HAP-1 (cell line): ENCODE results near the gene CD160.
"Not testable (repeated sequence)": the region's sequence is repeated elsewhere in the genome, so short reads cannot be mapped to it uniquely, and the experiment has no call there.

Experiments
- DNase-seq, 2 experiments: peaks; one replicate each; pipeline ENCODE4 v3.0.0-alpha.2; 2016 to 2020; ENCODE audit warnings: low spot score in 2 of 2
- H3K27me3 ChIP-seq: fragments of 250-450 bp; sonication (Bioruptor Pico); 2 replicates; pipeline ENCODE4 v1.5.1; 2020; ENCODE audit warnings: low read depth, mild to moderate bottlenecking, moderate library complexity
- H3K36me3 ChIP-seq: fragments of 250-450 bp; sonication (Bioruptor Pico); replicated peaks from 2 replicates; pipeline ENCODE4 v1.5.1; 2020; ENCODE audit warnings: mild to moderate bottlenecking
- H3K4me1 ChIP-seq: fragments of 250-450 bp; sonication (Bioruptor Pico); 2 replicates; pipeline ENCODE4 v1.5.1; 2020; ENCODE audit warnings: mild to moderate bottlenecking
- H3K4me3 ChIP-seq: fragments of 250-450 bp; sonication (Bioruptor Pico); 2 replicates; pipeline ENCODE4 v1.5.1; 2020; ENCODE audit warnings: mild to moderate bottlenecking, moderate library complexity
- H3K9me3 ChIP-seq: fragments of 250-450 bp; sonication (Bioruptor Pico); 2 replicates; pipeline ENCODE4 v1.5.1; 2020; ENCODE audit warnings: mild to moderate bottlenecking, moderate library complexity
- in situ Hi-C: fragments of 300-500 bp; cut with MboI; formaldehyde crosslinking; loops from 3 replicates; pipeline ENCODE4 v1.14.3; 2020; ENCODE audit warnings: low sequenced_read_pairs, inconsistent platforms, mixed read lengths

The CD160 gene

DNA sequence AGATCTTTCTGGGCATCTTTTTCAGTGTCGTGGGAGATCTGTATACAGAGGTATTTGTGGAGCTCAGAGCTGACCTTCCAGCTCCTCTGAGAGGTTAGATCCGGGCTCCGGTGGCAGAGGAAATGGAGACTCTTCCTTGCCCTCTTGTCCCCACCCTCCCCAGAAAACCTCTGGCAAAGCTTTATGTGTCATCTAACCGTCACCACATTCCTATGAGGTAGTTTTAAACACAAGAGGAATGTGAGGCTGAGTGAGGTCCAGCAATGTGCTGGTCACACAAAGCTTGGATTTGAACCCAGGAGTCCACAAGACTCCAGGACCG is 1.2 kb downstream of the CD160 start:
- H3K9me3 ChIP-seq = no peaks in the 10 kb centered on the region
- in situ Hi-C loops = loop anchor here (5.0 kb wide), 1 partner anchor 57 kb away; no protein-coding TSS in a partner anchor
- no peak for DNase-seq
- H3K27me3 ChIP-seq = no peaks in the 10 kb centered on the region
- no peak overlapping the region for H3K4me3 ChIP-seq
- no peaks in the 10 kb centered on the region for H3K36me3 ChIP-seq
- H3K4me1 ChIP-seq = no peaks in the 10 kb centered on the region; the same call in 1 of the 2 replicates

DNA sequence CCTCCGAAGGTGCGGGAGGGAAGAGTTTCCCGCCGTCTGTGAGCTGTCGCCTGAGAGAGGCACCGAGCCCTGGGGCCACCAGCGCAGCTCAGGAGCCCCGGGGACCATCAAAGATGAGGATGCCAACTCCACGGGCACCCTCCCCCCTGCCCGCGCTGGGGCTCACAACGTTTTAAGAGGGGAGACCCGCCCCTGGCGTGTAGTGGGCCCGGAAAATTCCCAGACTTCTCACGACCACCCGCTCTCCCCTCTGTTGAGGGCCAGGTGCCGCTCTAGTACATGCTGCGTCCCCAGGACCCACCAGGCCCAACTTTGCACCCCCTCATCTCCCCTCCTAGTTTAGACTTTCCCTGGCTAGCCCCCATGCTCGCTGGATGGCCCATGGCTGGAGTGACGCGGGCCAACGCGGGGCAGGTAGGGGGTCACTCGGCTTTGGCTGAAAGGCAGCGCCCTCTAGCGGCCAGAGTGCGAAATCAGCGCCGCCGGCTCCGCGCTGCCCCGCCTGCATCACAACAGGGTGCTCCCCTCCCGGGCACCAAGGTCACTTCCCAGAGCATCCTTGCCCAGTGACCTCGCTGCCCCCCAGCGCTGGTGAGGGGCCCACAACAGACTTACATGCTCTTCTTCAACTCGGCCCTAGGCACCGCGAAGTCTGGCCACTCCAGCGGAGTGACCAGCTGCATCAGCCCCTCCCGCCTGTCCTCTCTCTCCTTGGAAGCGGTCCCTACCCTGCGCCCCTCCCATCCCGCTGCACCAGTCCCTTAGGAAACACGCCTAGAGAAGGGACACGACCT is 1.8 kb downstream of the CD160 start:
- DNase-seq = peak; percentile 60 to 84
- Histone ChIP-seq H3K36me3 (no peaks in the 10 kb centered on the region), H3K9me3 (no peaks in the 10 kb centered on the region), H3K4me3 (no peak overlapping the region), H3K27me3 (no peaks in the 10 kb centered on the region), H3K4me1 (no peaks in the 10 kb centered on the region; the same call in 1 of the 2 replicates)
- in situ Hi-C loops = loop anchor here (5.0 kb wide), 1 partner anchor 56 kb away; no protein-coding TSS in a partner anchor

DNA sequence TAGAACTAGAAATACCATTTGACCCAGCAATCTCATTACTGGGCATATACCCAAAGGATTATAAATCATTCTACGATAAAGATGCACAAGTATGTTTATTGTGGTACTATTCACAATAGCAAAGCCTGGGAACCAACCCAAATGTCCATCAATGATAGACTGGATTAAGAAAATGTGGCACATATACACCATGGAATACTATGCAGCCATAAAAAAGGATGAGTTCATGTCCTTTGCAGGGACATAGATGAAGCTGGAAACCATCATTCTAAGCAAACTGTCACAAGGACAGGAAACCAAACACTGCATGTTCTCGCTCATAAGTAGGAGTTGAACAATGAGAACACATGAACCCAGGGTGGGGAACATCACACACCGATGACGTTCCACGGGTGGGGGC is 6.9 kb downstream of the CD160 start:
- H3K4me3 ChIP-seq, DNase-seq, H3K9me3 ChIP-seq, H3K36me3 ChIP-seq, in situ Hi-C loops, H3K4me1 ChIP-seq, H3K27me3 ChIP-seq: not testable (repeated sequence)

DNA sequence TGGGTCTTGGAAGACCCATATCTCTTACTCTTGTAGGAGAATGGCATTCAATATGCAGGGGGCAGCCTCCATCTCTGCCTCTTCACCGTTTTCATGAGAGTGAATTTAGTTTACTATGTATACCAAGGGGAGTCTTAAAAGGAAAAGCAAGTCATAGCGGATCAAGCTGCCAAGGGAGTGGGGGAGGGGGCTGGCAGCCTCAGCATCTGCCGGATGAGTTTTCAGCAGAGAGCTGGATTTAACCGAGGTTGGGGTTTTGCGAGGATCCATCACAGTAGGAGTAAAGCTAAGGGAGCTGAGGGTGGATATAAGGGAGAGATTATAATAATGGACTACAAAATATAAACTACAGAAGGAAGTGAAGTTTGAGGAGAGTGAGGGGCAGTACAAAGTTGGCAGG is 9.9 kb downstream of the CD160 start:
- Histone ChIP-seq H3K4me1 (no peaks in the 10 kb centered on the region), H3K4me3 (no peak overlapping the region), H3K9me3 (no peaks in the 10 kb centered on the region), H3K36me3 (no peaks in the 10 kb centered on the region), H3K27me3 (no peaks in the 10 kb centered on the region)
- DNase-seq = no peak
- in situ Hi-C loops = no loop called here

DNA sequence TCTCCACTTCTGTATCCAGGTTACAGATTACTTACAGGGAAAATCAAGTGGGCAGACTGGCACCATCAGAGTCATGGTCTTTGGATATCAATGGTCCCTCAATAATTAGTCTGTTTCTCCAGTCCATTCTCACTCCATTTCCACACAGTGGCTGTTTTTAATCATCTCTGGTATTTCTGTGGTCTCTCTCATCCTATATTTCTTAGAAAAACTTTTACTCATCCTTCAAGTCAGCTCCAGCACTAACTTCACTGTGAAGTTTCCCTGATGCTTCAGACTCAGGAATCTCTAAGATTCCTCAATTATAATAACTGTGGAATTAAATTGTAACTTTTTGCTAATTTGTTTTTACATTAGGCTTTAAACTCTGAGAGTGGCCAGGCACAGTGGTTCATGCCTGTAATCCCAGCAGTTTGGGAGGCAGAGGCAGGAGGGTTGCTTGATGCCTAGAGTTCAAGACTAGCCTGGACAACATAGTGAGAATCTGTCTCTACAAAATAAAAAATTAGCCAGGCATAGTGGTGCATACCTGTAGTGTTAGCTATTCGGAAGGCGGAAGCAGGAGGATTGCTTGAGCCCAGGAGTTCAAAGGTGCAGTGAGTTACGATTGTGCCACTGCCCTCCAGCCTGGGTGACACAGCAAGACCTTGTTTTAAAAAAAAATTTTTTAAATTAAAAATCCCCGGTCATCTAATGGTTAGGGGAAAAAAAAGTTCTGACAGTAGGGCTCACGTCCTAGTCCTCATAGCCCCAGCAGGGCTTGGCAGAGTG is 10.6 kb downstream of the CD160 start:
- H3K4me3 ChIP-seq = no peak overlapping the region
- DNase-seq = no peak
- no peaks in the 10 kb centered on the region for H3K36me3 ChIP-seq
- H3K9me3 ChIP-seq = no peaks in the 10 kb centered on the region
- H3K4me1 ChIP-seq = no peaks in the 10 kb centered on the region
- in situ Hi-C loops = no loop called here
- H3K27me3 ChIP-seq = no peaks in the 10 kb centered on the region

DNA sequence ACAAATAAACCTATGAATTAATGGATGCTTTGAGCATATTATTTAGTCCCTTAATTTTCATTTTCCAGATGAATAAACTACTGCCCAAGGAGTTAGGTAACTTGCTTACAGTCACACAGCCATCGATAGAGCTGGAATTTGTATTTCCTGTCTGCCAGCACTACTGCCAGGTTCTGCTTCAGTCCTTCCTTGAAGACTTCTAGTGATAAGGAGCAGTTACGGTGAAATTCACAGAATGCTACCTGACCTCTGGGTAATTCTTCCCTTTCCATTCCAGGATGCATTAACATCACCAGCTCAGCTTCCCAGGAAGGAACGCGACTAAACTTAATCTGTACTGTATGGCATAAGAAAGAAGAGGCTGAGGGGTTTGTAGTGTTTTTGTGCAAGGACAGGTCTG is 11.2 kb downstream of the CD160 start:
- in situ Hi-C loops = no loop called here
- no peaks in the 10 kb centered on the region for H3K36me3 ChIP-seq
- no peaks in the 10 kb centered on the region for H3K27me3 ChIP-seq
- no peak overlapping the region for H3K4me3 ChIP-seq
- H3K9me3 ChIP-seq = no peaks in the 10 kb centered on the region
- DNase-seq = no peak
- no peaks in the 10 kb centered on the region for H3K4me1 ChIP-seq

DNA sequence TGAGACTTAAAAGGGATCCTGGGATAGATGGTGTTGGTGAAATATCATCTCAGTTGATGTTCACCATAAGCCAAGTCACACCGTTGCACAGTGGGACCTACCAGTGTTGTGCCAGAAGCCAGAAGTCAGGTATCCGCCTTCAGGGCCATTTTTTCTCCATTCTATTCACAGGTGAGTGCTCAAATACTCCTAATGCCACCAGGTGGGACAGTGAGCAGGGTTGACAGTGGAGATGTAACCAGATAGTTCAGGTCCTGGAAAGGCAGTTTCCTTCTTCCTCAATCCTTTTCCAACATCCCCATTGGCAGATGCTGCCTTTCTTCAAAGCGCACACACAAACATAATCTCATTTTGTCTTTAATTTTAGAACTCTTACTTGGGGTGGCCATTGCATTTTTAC is 11.6 kb downstream of the CD160 start:
- in situ Hi-C loops = no loop called here

DNA sequence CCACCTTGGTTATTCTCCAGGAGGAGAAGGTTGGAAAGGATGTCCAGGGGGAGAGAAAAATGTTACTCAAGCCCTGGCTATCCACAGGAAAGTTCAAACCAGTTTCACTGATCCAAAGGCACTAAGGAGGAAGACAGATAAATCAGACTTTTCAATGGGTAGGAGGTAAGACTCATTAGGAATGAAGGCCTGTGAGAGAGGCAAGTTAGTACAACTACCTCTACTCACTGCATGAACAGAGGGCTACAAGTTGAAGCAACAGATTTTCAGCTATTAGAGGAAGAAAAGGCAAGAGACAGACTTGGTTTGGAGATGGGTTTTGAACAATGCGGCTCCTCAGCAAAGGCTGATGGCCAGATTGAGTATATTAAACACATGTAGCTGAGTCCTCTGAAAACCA is 16.9 kb downstream of the CD160 start:
- no peak for DNase-seq
- Histone ChIP-seq H3K27me3 (no peaks in the 10 kb centered on the region), H3K36me3 (no peaks in the 10 kb centered on the region), H3K9me3 (no peaks in the 10 kb centered on the region), H3K4me3 (no peak overlapping the region), H3K4me1 (no peaks in the 10 kb centered on the region)
- in situ Hi-C loops = no loop called here

More for the DNA sequence above, 11.6 kb downstream of the CD160 start:
- Histone ChIP-seq H3K27me3 (no peaks in the 10 kb centered on the region), H3K36me3 (no peaks in the 10 kb centered on the region), H3K4me3 (no peak overlapping the region), H3K9me3 (no peaks in the 10 kb centered on the region), H3K4me1 (no peaks in the 10 kb centered on the region)
- DNase-seq = no peak

DNA sequence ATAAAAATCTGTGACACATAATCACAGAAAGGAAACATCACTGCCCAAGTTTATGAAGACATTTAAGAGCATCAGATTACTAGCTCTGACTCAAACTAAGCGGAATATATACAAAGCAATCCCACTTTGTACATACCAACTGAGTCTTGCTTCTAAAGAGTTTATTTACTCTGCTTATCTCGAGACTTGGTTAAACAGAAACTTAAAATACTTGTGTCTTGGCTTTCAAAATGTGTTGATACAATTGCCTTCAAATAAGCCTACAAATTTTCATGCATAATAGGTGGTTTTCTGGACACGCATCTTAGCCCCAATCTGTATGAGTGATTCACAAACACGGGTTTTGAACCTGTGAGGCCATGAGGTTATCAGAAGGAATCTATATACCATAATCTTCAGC is 21.0 kb downstream of the CD160 start:
- DNase-seq = no peak
- in situ Hi-C loops = no loop called here

DNA sequence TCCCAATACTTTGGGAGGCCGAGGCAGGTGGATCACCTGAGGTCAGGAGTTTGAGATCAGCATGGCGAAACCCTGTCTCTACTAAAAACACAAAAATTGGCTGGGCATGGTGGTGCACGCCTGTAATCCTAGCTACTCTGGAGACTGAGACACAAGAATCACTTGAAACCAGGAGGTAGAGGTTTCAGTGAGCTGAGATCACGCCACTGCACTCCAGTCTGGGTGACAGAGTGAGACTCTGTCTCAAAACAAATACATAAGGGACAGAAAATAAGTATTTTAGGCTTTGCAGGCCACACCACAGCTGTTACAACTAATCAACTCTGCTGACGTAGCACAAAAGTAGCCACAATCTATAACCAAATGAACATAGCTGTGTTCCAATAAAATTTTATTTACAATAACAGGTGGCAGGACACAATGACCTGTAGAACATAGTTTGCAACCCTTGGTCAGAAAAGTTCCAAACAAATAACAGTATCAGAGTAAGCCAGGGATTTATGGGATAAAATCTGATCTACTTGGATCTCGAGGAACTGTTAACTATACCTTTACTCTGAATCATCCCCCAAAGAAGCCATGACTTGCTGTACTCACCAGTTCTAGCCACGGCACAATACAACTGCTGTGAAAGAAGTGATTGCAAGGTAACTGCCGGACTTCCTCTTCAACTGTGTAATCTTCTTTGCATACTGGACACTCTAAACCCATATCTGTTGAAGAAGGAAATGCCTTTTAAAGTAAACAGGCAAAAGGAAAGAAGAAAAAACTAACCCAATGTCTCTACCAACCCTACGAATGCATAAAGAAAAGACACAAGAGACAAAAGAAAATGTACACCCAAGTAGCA is 28.3 kb downstream of the CD160 start:
- Histone ChIP-seq H3K9me3 (no peaks in the 10 kb centered on the region), H3K4me1 (no peaks in the 10 kb centered on the region), H3K27me3 (no peaks in the 10 kb centered on the region), H3K4me3 (no peak overlapping the region), H3K36me3 (peaks cover 23% of the 10 kb centered on the region)
- DNase-seq = no peak
- in situ Hi-C loops = no loop called here

More for the DNA sequence above, 21.0 kb downstream of the CD160 start:
- no peaks in the 10 kb centered on the region for H3K9me3 ChIP-seq
- H3K4me3 ChIP-seq = no peak overlapping the region
- no peaks in the 10 kb centered on the region for H3K27me3 ChIP-seq
- H3K36me3 ChIP-seq = peaks cover 9% of the 10 kb centered on the region
- H3K4me1 ChIP-seq = no peaks in the 10 kb centered on the region

DNA sequence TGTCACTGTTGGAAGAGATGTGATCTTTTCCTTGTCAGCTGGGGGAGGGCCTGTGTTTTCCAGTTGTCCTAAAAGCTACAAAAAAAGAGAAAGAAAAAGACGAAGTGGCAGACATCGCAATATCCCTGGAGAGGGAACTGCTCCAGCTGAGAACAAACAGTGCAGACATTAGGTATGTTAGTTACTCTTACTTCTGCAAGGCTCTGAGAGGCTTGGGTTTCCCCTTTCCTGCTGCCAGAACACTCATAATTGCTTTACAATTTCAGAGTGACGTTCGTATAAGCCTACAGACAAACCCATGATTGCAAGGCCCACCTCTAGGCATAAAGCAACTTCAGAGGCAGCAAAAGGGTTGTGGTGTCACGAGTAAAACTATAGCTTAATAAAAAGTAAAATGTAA is 31.1 kb downstream of the CD160 start:
- H3K4me1 ChIP-seq = no peaks in the 10 kb centered on the region; the same call in 1 of the 2 replicates
- DNase-seq = no peak
- in situ Hi-C loops = no loop called here
- no peaks in the 10 kb centered on the region for H3K27me3 ChIP-seq
- no peaks in the 10 kb centered on the region for H3K9me3 ChIP-seq
- H3K36me3 ChIP-seq = peaks cover 16% of the 10 kb centered on the region
- H3K4me3 ChIP-seq = no peak overlapping the region

DNA sequence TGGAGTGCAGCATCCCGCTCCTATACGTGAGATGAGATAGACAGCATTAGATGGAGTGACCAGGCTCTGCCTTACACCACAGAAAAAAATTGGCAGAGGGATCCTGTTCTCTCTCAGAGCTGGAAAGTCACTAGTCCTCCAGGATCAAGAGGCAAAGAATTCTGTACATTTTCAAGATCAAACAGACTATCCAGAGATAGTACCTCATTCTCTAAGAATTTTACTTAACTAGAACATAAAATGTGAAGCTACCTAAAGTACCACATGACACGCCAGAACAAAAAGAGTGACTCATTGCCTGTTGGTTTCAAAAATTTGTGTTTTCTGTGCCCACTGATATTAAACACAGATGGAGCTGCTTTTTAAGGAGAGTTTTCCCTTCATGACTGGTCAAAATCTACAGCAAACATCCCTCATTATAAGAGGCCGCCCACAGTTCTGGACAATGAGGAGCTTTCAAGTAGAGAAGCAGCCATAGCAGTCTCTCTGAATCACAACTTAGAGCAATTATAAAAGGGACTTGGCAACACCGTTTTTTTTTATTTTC is 32.3 kb downstream of the CD160 start:
- in situ Hi-C loops = no loop called here
- no peak for DNase-seq
- Histone ChIP-seq H3K4me3 (no peak overlapping the region), H3K36me3 (peaks cover 14% of the 10 kb centered on the region), H3K4me1 (no peaks in the 10 kb centered on the region; the same call in 1 of the 2 replicates), H3K27me3 (no peaks in the 10 kb centered on the region), H3K9me3 (no peaks in the 10 kb centered on the region)

DNA sequence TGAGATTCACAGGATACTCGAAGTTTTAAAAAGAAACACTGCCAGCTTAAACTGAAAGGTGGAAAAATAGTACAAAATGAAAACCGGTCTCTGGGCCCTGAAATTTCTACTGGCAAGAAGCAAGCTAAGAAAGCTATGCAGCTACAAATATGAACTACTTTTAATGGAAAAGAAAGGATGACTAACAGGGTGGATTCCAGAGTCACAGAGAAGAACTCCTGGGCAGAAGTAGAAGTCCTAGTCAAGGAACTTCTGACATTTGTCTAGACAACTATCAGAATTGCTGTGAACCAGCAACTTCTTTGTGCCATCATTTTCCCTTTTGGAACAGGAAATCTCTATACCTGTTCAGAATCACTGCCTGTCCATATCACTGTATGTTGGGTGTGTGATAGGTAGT is 38.1 kb downstream of the CD160 start:
- peaks cover 16% of the 10 kb centered on the region for H3K9me3 ChIP-seq
- peaks cover 8% of the 10 kb centered on the region for H3K36me3 ChIP-seq
- H3K4me3 ChIP-seq = no peak overlapping the region
- H3K4me1 ChIP-seq = no peaks in the 10 kb centered on the region; the same call in 1 of the 2 replicates
- no peaks in the 10 kb centered on the region for H3K27me3 ChIP-seq
- no peak for DNase-seq
- in situ Hi-C loops = no loop called here
